Loucy (cell line): ENCODE measurements around the gene TCERG1.

Experiments used
- CTCF ChIP-seq: fragments of 200-600 bp; sonication (generic); conservative IDR thresholded peaks from 2 replicates; pipeline ENCODE4 v1.5.1; 2014; ENCODE audit warnings: mild to moderate bottlenecking, antibody characterized with exemption, low read length
- EZH2phosphoT487 ChIP-seq: fragments of 200-600 bp; IDR thresholded peaks from 2 replicates; pipeline ENCODE4 v1.6.1; 2018; ENCODE audit warnings: antibody characterized with exemption, mild to moderate bottlenecking, moderate library complexity, borderline replicate concordance

GRCh38 chr5:146515473-146516150 lies 68.5 kb downstream of the TCERG1 start:
- TF ChIP-seq CTCF = no peak
- TF ChIP-seq EZH2phosphoT487 = no peak
